Measurements from ENCODE around the gene MLX.
A peak's percentile ranks its signal among the peaks of the same experiment; 100 is the strongest.
"Not testable (repeated sequence)": the region's sequence is repeated elsewhere in the genome, so short reads cannot be mapped to it uniquely, and the experiment has no call there.

Gene MLX

DNA sequence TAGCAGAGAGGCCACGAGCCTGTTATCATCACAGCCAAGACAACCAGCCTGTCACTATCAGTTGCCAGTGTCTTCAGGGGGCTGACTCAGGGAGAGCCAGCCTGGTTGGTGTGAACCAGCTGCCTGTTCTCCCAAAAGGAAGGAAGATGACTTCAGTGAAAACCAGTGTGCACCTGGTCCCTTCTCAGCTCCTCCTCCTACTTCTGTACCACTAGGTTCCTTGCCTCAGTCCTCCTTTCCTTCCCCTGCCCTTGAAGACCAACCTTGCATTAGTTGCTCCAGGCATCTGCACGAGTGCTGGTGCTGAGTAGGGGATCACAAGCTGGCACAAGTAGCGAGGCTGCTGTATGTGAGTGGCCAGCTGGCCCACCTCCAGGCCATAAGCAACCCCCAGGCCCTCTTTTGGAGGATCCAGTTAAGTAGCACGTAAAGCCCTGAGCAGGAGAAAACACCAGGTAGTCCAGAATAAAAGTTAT lies 51.1 kb downstream of the MLX start:
- no peak overlapping the region for H3K4me3 ChIP-seq (ENCODE audit: low read depth, low read length)
- DNase-seq (ENCODE audit: low read depth) = no peak
- no peak for TF ChIP-seq MAX (IDR thresholded peaks at IDR 0.05; ENCODE audit: low read depth, low read length)
- TF ChIP-seq MYC (IDR thresholded peaks at IDR 0.05; ENCODE audit: low read depth, low read length) = no peak
- TF ChIP-seq, protein P1, sequence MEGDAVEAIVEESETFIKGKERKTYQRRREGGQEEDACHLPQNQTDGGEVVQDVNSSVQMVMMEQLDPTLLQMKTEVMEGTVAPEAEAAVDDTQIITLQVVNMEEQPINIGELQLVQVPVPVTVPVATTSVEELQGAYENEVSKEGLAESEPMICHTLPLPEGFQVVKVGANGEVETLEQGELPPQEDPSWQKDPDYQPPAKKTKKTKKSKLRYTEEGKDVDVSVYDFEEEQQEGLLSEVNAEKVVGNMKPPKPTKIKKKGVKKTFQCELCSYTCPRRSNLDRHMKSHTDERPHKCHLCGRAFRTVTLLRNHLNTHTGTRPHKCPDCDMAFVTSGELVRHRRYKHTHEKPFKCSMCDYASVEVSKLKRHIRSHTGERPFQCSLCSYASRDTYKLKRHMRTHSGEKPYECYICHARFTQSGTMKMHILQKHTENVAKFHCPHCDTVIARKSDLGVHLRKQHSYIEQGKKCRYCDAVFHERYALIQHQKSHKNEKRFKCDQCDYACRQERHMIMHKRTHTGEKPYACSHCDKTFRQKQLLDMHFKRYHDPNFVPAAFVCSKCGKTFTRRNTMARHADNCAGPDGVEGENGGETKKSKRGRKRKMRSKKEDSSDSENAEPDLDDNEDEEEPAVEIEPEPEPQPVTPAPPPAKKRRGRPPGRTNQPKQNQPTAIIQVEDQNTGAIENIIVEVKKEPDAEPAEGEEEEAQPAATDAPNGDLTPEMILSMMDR (IDR thresholded peaks at IDR 0.05; ENCODE audit: low read depth, low read length) = no peak
- TF ChIP-seq POLR2A (IDR thresholded peaks at IDR 0.05; ENCODE audit: extremely low read depth, insufficient read length) = no peak

- TF ChIP-seq, protein P1 (IDR thresholded peaks at IDR 0.05; ENCODE audit: low read depth, low read length) = no peak
- TF ChIP-seq MAX (IDR thresholded peaks at IDR 0.05; ENCODE audit: low read depth, low read length) = no peak
- no peak for TF ChIP-seq POLR2A (IDR thresholded peaks at IDR 0.05; ENCODE audit: extremely low read depth, insufficient read length)
- no peak for TF ChIP-seq MYC (IDR thresholded peaks at IDR 0.05; ENCODE audit: low read depth, low read length)
- DNase-seq (ENCODE audit: low read depth) = peak; percentile 47
- H3K4me3 ChIP-seq (ENCODE audit: low read depth, low read length) = no peak overlapping the region
These were observed 51.7 kb downstream of the MLX start for GRCh38 chr17:42618442-42619150.

DNA sequence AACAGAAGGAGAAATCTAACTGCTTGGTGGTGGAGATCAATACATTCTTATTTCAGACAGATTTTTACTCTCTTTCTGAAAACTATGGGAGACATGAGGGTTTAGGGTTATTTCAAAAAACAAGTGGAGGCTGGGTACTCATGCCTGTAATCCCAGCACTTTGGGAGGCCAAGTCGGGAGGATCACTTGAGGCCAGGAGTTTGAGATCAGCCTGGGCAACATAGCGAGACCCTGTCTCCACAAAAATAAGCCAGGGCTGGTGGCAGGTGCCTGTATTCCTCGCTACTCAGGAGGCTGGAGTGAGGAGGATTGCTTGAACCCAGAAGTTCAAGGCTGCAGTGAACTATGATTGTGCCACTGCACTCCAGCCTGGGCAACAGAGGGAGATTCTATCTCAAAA lies 55.1 kb downstream of the MLX start:
- DNase-seq (ENCODE audit: low read depth) = not testable (repeated sequence)

More for the DNA sequence above, 55.1 kb downstream of the MLX start:
- H3K4me3 ChIP-seq (ENCODE audit: low read depth, low read length) = not testable (repeated sequence)

Measured in NB4 (cell line).